HG03064 (cell line): ENCODE data around the gene ELN.
"Not testable (repeated sequence)": the region's sequence is repeated elsewhere in the genome, so short reads cannot be mapped to it uniquely, and the experiment has no call there.

Experiments
- ATAC-seq: cut with Tn5 transposase; IDR thresholded peaks from one replicate; pipeline ENCODE4 v1.9.1; 2021; ENCODE audit warnings: low read depth; ENCODE audit not compliant: unreplicated experiment

Gene ELN

GRCh38 chr7:74027683-74028320 is at the start of gene ELN:
ELN (plus strand) TSS chr7:74028173; CDS start chr7:74028188, 15 bp downstream.
- ATAC-seq, result no peak

- no peak for ATAC-seq
Observed at GRCh38 chr7:73978661-73979563, 49.1 kb upstream of the ELN start.

GRCh38 chr7:73979656-73980055 is 48.3 kb upstream of the ELN start:
- ATAC-seq, result not testable (repeated sequence)

- no peak for ATAC-seq
Observed at GRCh38 chr7:73980206-73980605, 47.8 kb upstream of the ELN start.

- no peak for ATAC-seq
Observed at GRCh38 chr7:73981933-73982332, 46.0 kb upstream of the ELN start.

GRCh38 chr7:73983437-73984164 is 44.4 kb upstream of the ELN start:
- ATAC-seq, result no peak

- no peak for ATAC-seq
Observed at GRCh38 chr7:73984481-73985205, 43.3 kb upstream of the ELN start.

GRCh38 chr7:73985737-73986141 is 42.2 kb upstream of the ELN start:
- no peak for ATAC-seq

- ATAC-seq, result no peak
Observed at GRCh38 chr7:73986158-73986631, 41.8 kb upstream of the ELN start.

- no peak for ATAC-seq
Observed at GRCh38 chr7:73987298-73987697, 40.7 kb upstream of the ELN start.

- no peak for ATAC-seq
Observed at GRCh38 chr7:73988197-73988596, 39.8 kb upstream of the ELN start.

- ATAC-seq, result no peak
Observed at GRCh38 chr7:73991522-73992100, 36.4 kb upstream of the ELN start.

- no peak for ATAC-seq
Observed at GRCh38 chr7:73992101-73992562, 35.8 kb upstream of the ELN start.

- no peak for ATAC-seq
Observed at GRCh38 chr7:73994023-73994422, 34.0 kb upstream of the ELN start.

GRCh38 chr7:73994761-73995160 is 33.2 kb upstream of the ELN start:
- ATAC-seq, result no peak

GRCh38 chr7:73995330-73995729 is 32.6 kb upstream of the ELN start:
- no peak for ATAC-seq

GRCh38 chr7:73995821-73996511 is 32.0 kb upstream of the ELN start:
- ATAC-seq, result no peak

- ATAC-seq, result no peak
Observed at GRCh38 chr7:73997056-73997455, 30.9 kb upstream of the ELN start.

GRCh38 chr7:73999664-74000435 is 28.1 kb upstream of the ELN start:
- no peak for ATAC-seq
